Left lung (tissue), 10 donors: ENCODE results near the gene SERPINI1. TPM values are rescaled to one million over a fixed set of nuclear protein-coding genes. Genes with fewer than 3 reads are reported as not detected.

ENCODE experiments used
- ATAC-seq: fragments of 200-7000 bp; cut with Tn5 transposase; one replicate; pipeline ENCODE4 v1.9.1; 2020; ENCODE audit warnings: moderate library complexity
- DNase-seq, 4 donors: peaks; one replicate each; pipeline ENCODE4 v3.0.0-alpha.2; 2013 to 2020
- H3K27ac ChIP-seq, 2 donors: fragments of 200-600 bp; sonication (generic) in 1 of 2; one replicate each; pipeline versions ENCODE4 v1.5.0 to v1.8.0; 2020 to 2021
- H3K27me3 ChIP-seq, 2 donors: fragments of 200-600 bp; sonication (generic) in 1 of 2; one replicate each; pipeline versions ENCODE4 v1.5.0 to v1.8.0; 2020 to 2021
- H3K36me3 ChIP-seq, 2 donors: fragments of 200-600 bp; sonication (generic) in 1 of 2; one replicate each; pipeline versions ENCODE4 v1.5.0 to v1.8.0; 2020 to 2021
- H3K4me1 ChIP-seq, 2 donors: fragments of 200-600 bp; one replicate each; pipeline ENCODE4 v1.8.0; 2021
- H3K4me3 ChIP-seq, 2 donors: fragments of 200-600 bp; sonication (generic) in 1 of 2; one replicate each; pipeline versions ENCODE4 v1.5.0 to v1.8.0; 2020 to 2021; ENCODE audit warnings: mild to moderate bottlenecking in 1 of 2
- H3K9me3 ChIP-seq, 2 donors: fragments of 200-600 bp; sonication (generic) in 1 of 2; one replicate each; pipeline versions ENCODE4 v1.5.0 to v1.8.0; 2020 to 2021
- CTCF ChIP-seq, 2 donors: fragments of 200-600 bp; sonication (generic) in 1 of 2; IDR thresholded peaks; one replicate each; pipeline versions ENCODE4 v1.5.0 to v1.8.0; 2021; ENCODE audit warnings: antibody characterized with exemption in 2 of 2
- intact Hi-C, 2 donors: fragments of 100-400 bp; cut with DNase I; formaldehyde crosslinking; loops; one replicate each; pipeline versions ENCODE4 v1.11.2 to v1.14.2; 2022
- polyA plus RNA-seq, 6 donors: library from polyadenylated mRNA; unstranded; fragments of 120-200 nt; gene quantifications; one replicate each; pipeline ENCODE4 v1.2.1, GENCODE V29; 2013; ENCODE audit not compliant: insufficient read length in 6 of 6
- total RNA-seq, 2 donors: library from RNA; stranded (reverse); fragmentation: NEBNext Ultra II Directional; extraction: Animal tissue kit (Norgen Biotek cat#: 25700); gene quantifications; one replicate each; pipeline ENCODE4 v1.2.1, GENCODE V29; 2021
- donor health status: DM: no; HTN: yes; CAD: no.
- donor health status: DM: no; HTN: no; CAD: no.

The SERPINI1 gene
- total and polyA plus RNA-seq, 8 donors, result 6.1 to 19.5 (median 11.2) TPM

GRCh38 chr3:167870759-167871158 is 135.2 kb downstream of the SERPINI1 start:
- H3K4me1 ChIP-seq, result no peaks in the 10 kb centered on the region
- no peak overlapping the region for H3K4me3 ChIP-seq
- H3K27me3 ChIP-seq, result no peaks in the 10 kb centered on the region
- intact Hi-C loops, result no loop called here
- DNase-seq (no peak), ATAC-seq (no peak)
- no peak for TF ChIP-seq CTCF (IDR thresholded peaks at IDR 0.05)
- no peak overlapping the region for H3K27ac ChIP-seq
- no peaks in the 10 kb centered on the region for H3K36me3 ChIP-seq
- H3K9me3 ChIP-seq, result no peaks in the 10 kb centered on the region

- Histone ChIP-seq H3K36me3 (no peaks in the 10 kb centered on the region), H3K27ac (no peak overlapping the region), H3K27me3 (no peaks in the 10 kb centered on the region), H3K9me3 (no peaks in the 10 kb centered on the region), H3K4me1 (peaks cover 0 to 8% of the 10 kb centered on the region in 2 donors), H3K4me3 (no peak overlapping the region)
- TF ChIP-seq CTCF (IDR thresholded peaks at IDR 0.05), result no peak
- DNase-seq (no peak), ATAC-seq (no peak)
- intact Hi-C loops, result no loop called here
Observed at GRCh38 chr3:167872032-167872431, 136.5 kb downstream of the SERPINI1 start.

DNA sequence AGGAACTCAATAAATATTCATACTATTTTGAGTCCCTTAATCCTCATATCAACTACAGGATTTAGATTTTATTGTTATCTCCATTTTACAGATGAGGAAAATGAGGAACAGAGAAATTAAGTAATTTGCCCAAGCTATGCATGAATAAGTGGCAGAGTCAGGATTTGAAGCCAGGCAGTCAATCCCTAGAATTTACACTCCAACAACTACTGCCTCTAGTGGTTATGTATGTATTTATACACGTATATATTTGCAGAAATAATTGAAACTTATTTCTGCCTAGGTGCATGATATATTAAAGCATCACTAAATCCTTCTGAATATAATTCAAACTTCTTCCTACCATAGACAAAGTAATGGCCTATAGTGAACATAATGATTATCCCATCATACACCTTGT is 137.4 kb downstream of the SERPINI1 start:
- Histone ChIP-seq H3K4me1 (peaks cover 0 to 9% of the 10 kb centered on the region in 2 donors), H3K4me3 (no peak overlapping the region), H3K27ac (no peak overlapping the region), H3K27me3 (no peaks in the 10 kb centered on the region), H3K36me3 (no peaks in the 10 kb centered on the region), H3K9me3 (no peaks in the 10 kb centered on the region)
- no peak for TF ChIP-seq CTCF (IDR thresholded peaks at IDR 0.05)
- intact Hi-C loops, result no loop called here
- DNase-seq, result no peak
- ATAC-seq, result no peak

DNA sequence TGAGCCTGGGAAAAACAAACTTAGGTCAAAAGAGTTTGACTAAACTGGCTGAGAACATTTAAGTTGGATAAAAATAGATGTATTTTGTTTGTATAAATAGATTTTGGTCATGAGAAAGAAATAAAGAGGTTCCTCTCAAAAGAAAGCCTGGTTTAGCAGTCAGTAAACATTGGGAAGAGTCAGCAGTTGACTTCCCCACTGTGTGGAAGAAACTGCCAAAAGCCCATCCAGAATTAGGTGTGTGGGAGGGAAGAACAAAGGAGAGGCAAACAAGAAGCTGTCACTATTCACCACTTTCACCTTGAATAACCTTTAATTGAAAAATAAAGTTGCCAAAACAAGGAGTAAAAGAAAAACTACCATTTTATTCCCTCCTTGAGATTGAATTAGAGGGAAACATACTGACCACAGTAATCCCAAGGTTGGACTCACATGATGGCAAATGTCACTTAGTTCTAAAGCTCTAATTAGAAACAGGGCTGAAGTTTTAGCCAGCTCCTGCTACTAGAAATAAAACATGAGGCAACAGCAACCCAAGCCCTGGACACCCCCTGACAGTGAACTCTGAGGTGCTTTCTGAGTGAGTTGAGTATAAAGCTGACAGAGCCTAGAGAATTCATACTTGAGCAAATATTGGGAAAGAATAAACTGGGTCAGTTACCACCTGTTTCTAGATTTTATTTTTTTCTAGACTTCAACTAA is 139.3 kb downstream of the SERPINI1 start:
- no peak overlapping the region for H3K4me3 ChIP-seq
- TF ChIP-seq CTCF (IDR thresholded peaks at IDR 0.05), result no peak
- H3K4me1 ChIP-seq, result peaks cover 0 to 9% of the 10 kb centered on the region in 2 donors
- H3K27ac ChIP-seq, result peak overlapping the region in 1 of 2 donors; percentile 45
- no peaks in the 10 kb centered on the region for H3K27me3 ChIP-seq
- H3K36me3 ChIP-seq, result no peaks in the 10 kb centered on the region
- H3K9me3 ChIP-seq, result no peaks in the 10 kb centered on the region
- ATAC-seq (no peak), DNase-seq (no peak)
- intact Hi-C loops, result no loop called here

Other genes with a start within 250 kb of the SERPINI1 start
- gene WDR49, start 81.8 kb upstream of the SERPINI1 start, total RNA-seq, result 1 to 10 TPM; 1.0 to 6.0 TPM
- 1 to 10 TPM in 5 of 6 donors, under 1 TPM in 1; 0.99 to 4.2 (median 2.5) TPM for gene WDR49, start 81.8 kb upstream of the SERPINI1 start, polyA plus RNA-seq
- 10 to 100 TPM; 45.0 to 56.1 TPM for gene PDCD10, start 829 bp upstream of the SERPINI1 start, total RNA-seq
- 10 to 100 TPM; 57.2 to 65.7 (median 61.1) TPM for gene PDCD10, start 829 bp upstream of the SERPINI1 start, polyA plus RNA-seq